HL-60 (cell line): Measurements from ENCODE around the gene ACSL5.

Experiments used
- TF ChIP-seq, protein P1 (sequence below): IDR thresholded peaks from one replicate; pipeline ENCODE4 v1.5.1; 2011; ENCODE audit warnings: low read length, control low read depth, inconsistent platforms; ENCODE audit not compliant: insufficient read depth
- TF ChIP-seq, protein P2 (sequence below): IDR thresholded peaks from 2 replicates; pipeline ENCODE4 v1.6.1; 2012; ENCODE audit warnings: low read depth; ENCODE audit not compliant: insufficient replicate concordance

GRCh38 chr10:112404617-112405016 is 30.7 kb downstream of the ACSL5 start:
- TF ChIP-seq, protein P1, sequence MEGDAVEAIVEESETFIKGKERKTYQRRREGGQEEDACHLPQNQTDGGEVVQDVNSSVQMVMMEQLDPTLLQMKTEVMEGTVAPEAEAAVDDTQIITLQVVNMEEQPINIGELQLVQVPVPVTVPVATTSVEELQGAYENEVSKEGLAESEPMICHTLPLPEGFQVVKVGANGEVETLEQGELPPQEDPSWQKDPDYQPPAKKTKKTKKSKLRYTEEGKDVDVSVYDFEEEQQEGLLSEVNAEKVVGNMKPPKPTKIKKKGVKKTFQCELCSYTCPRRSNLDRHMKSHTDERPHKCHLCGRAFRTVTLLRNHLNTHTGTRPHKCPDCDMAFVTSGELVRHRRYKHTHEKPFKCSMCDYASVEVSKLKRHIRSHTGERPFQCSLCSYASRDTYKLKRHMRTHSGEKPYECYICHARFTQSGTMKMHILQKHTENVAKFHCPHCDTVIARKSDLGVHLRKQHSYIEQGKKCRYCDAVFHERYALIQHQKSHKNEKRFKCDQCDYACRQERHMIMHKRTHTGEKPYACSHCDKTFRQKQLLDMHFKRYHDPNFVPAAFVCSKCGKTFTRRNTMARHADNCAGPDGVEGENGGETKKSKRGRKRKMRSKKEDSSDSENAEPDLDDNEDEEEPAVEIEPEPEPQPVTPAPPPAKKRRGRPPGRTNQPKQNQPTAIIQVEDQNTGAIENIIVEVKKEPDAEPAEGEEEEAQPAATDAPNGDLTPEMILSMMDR = no peak
- TF ChIP-seq, protein P2, sequence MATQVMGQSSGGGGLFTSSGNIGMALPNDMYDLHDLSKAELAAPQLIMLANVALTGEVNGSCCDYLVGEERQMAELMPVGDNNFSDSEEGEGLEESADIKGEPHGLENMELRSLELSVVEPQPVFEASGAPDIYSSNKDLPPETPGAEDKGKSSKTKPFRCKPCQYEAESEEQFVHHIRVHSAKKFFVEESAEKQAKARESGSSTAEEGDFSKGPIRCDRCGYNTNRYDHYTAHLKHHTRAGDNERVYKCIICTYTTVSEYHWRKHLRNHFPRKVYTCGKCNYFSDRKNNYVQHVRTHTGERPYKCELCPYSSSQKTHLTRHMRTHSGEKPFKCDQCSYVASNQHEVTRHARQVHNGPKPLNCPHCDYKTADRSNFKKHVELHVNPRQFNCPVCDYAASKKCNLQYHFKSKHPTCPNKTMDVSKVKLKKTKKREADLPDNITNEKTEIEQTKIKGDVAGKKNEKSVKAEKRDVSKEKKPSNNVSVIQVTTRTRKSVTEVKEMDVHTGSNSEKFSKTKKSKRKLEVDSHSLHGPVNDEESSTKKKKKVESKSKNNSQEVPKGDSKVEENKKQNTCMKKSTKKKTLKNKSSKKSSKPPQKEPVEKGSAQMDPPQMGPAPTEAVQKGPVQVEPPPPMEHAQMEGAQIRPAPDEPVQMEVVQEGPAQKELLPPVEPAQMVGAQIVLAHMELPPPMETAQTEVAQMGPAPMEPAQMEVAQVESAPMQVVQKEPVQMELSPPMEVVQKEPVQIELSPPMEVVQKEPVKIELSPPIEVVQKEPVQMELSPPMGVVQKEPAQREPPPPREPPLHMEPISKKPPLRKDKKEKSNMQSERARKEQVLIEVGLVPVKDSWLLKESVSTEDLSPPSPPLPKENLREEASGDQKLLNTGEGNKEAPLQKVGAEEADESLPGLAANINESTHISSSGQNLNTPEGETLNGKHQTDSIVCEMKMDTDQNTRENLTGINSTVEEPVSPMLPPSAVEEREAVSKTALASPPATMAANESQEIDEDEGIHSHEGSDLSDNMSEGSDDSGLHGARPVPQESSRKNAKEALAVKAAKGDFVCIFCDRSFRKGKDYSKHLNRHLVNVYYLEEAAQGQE = no peak
